Kidney (tissue), 14 donors: ENCODE data around the gene TLK2. TPM values are rescaled to one million over a fixed set of nuclear protein-coding genes. Genes with fewer than 3 reads are reported as not detected.
A peak's percentile ranks its signal among the peaks of the same experiment; 100 is the strongest.

Source experiments
- DNase-seq, 5 donors: peaks; one replicate each; pipeline ENCODE4 v3.0.0-alpha.2; 2013 to 2020
- FAIRE-seq: peaks from 2 replicates; lab custom pipeline; 2012; peaks lifted over from hg19 to GRCh38; lab: Jason Lieb, UNC
- H3K27ac ChIP-seq, 2 donors: one replicate each; pipeline ENCODE4 v1.7.0; 2013; ENCODE audit warnings: low read depth in 2 of 2, low read length in 2 of 2, inconsistent platforms in 1 of 2
- H3K27me3 ChIP-seq: one replicate; pipeline ENCODE4 v1.7.1; 2013; ENCODE audit warnings: low read length, inconsistent platforms; ENCODE audit not compliant: control insufficient read depth, insufficient read depth
- H3K36me3 ChIP-seq, 3 donors: one replicate each; pipeline versions ENCODE4 v1.7.0 to v1.7.1; 2013; ENCODE audit warnings: low read length in 3 of 3, control low read depth in 1 of 3, inconsistent platforms in 1 of 3; ENCODE audit not compliant: insufficient read depth in 3 of 3, control insufficient read depth in 2 of 3
- H3K4me1 ChIP-seq, 3 donors: one replicate each; pipeline versions ENCODE4 v1.7.0 to v1.7.1; 2013; ENCODE audit warnings: low read length in 3 of 3, inconsistent platforms in 1 of 3, low read depth in 1 of 3; ENCODE audit not compliant: control insufficient read depth in 2 of 3, insufficient read depth in 2 of 3
- H3K4me3 ChIP-seq, 3 donors: one replicate each; pipeline versions ENCODE4 v1.7.0 to v1.8.1; 2013; ENCODE audit warnings: low read length in 3 of 3, control low read depth in 1 of 3, inconsistent platforms in 1 of 3
- H3K9ac ChIP-seq, 3 donors: one replicate each; pipeline versions ENCODE4 v1.7.0 to v1.7.1; 2013; ENCODE audit warnings: low read length in 3 of 3, control low read depth in 1 of 3, inconsistent platforms in 1 of 3
- H3K9me3 ChIP-seq, 3 donors: one replicate each; pipeline versions ENCODE4 v1.7.0 to v1.7.1; 2013; ENCODE audit warnings: low read length in 3 of 3, control low read depth in 1 of 3, inconsistent platforms in 1 of 3; ENCODE audit not compliant: control insufficient read depth in 2 of 3, insufficient read depth in 1 of 3
- intact Hi-C: fragments of 100-400 bp; cut with DNase I; formaldehyde crosslinking; loops from one replicate; pipeline ENCODE4 v1.11.1; 2022
- polyA plus RNA-seq: library from polyadenylated mRNA; stranded (reverse); fragments of 350-450 nt; fragmentation: Illumina TruSeq; extraction: RNeasy Lipid Tissue Mini Kit (QIAGEN cat#74804); gene quantifications from one replicate; pipeline ENCODE4 v1.2.3, GENCODE V29; 2014; ENCODE audit warnings: low read depth, low replicate concordance; ENCODE audit not compliant: insufficient read depth
- total RNA-seq: library from RNA; stranded (reverse); fragmentation: NEBNext Ultra II Directional; extraction: Animal tissue kit (Norgen Biotek cat#: 25700); gene quantifications from one replicate; pipeline ENCODE4 v1.2.1, GENCODE V29; 2021
- TF ChIP-seq, protein P1 (sequence below): IDR thresholded peaks from 3 replicates; pipeline ENCODE4 v1.5.1; 2012; ENCODE audit warnings: mild to moderate bottlenecking, moderate library complexity, borderline replicate concordance; ENCODE audit not compliant: insufficient read depth; ENCODE audit errors: extremely low read depth
- donor health status: control.
- donor health status: control.
- donor health status: control.
- donor health status: control.
- donor health status: control.
- donor health status: DM: yes; HTN: yes; CAD: no.
- donor health status: Normal renal cell carcinoma (clear cell type).

TLK2 gene
- total and polyA plus RNA-seq, 2 donors from 2014 or later = 15.6 to 43.0 TPM

DNA sequence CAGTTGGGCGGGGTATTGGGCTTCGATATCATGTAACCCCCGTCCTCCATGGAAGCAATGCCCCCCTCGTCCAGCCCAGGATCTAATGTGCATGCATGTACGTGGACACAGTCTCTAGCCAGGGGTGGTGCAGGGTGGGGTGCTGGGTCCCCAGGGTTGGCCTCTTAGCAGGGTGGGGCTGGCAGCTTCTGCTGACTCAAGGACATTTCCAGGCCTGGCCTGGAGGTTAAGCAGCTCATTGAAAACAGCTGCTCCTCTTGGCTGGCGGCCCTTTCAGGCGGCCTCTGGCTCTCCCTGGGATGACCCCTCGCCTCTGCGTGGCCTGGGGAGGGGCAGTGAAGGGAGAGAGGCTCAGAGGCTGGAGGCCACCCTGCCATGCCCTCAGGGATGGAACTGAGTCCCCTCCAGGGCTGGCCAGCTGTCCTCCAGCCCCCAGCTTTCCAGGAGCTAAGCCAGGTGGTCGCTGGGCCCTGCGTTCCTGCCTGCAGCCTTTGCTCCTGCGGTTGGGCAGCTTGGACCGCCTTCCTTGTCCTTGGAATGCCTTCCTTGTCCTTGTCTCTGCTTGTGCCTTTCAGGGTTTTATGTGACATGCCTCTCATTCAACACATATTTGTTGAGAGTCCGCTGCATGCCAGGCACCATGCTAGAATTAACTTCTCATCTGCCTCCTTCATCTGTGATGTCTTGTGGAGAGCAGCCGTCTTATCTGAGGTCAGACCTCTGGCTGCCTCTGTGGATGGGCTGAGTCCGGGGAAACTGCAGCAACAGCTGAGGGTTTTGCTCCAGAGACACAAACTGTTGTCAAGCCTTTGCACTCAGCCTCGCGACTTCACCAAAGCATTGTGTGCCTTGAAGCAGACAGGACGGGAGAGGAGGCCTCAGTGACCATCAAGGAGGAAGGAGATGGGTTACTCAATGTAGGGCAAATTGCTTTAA, 175.5 kb downstream of the TLK2 start:
- no peaks in the 10 kb centered on the region for H3K36me3 ChIP-seq
- H3K27ac ChIP-seq = peak overlapping the region in 1 of 2 donors; percentile 43
- peaks cover 0 to 8% (median 3%) of the 10 kb centered on the region in 3 donors for H3K4me1 ChIP-seq
- no peaks in the 10 kb centered on the region for H3K27me3 ChIP-seq
- DNase-seq (peak; percentile 50 to 89 (median 76)), FAIRE-seq (no peak)
- no peak overlapping the region for H3K4me3 ChIP-seq
- TF ChIP-seq, protein P1, sequence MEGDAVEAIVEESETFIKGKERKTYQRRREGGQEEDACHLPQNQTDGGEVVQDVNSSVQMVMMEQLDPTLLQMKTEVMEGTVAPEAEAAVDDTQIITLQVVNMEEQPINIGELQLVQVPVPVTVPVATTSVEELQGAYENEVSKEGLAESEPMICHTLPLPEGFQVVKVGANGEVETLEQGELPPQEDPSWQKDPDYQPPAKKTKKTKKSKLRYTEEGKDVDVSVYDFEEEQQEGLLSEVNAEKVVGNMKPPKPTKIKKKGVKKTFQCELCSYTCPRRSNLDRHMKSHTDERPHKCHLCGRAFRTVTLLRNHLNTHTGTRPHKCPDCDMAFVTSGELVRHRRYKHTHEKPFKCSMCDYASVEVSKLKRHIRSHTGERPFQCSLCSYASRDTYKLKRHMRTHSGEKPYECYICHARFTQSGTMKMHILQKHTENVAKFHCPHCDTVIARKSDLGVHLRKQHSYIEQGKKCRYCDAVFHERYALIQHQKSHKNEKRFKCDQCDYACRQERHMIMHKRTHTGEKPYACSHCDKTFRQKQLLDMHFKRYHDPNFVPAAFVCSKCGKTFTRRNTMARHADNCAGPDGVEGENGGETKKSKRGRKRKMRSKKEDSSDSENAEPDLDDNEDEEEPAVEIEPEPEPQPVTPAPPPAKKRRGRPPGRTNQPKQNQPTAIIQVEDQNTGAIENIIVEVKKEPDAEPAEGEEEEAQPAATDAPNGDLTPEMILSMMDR = no peak
- no peak overlapping the region for H3K9ac ChIP-seq
- H3K9me3 ChIP-seq = no peaks in the 10 kb centered on the region
- intact Hi-C loops = no loop called here

- H3K36me3 ChIP-seq = no peaks in the 10 kb centered on the region
Observed at GRCh38 chr17:62655656-62656055, 177.0 kb downstream of the TLK2 start.

GRCh38 chr17:62656446-62656845, 177.8 kb downstream of the TLK2 start:
- DNase-seq (peak in 1 of 5 donors; percentile 26), FAIRE-seq (no peak)
- Histone ChIP-seq H3K27ac (no peak overlapping the region), H3K9ac (no peak overlapping the region), H3K4me3 (no peak overlapping the region), H3K27me3 (no peaks in the 10 kb centered on the region), H3K9me3 (peaks cover 0 to 5% (median 0%) of the 10 kb centered on the region in 3 donors), H3K36me3 (no peaks in the 10 kb centered on the region), H3K4me1 (peaks cover 0 to 8% (median 3%) of the 10 kb centered on the region in 3 donors)
- intact Hi-C loops = no loop called here
- TF ChIP-seq, protein P1 = no peak

More at GRCh38 chr17:62655656-62656055, 177.0 kb downstream of the TLK2 start:
- Histone ChIP-seq H3K27me3 (no peaks in the 10 kb centered on the region), H3K4me1 (peaks cover 0 to 8% (median 3%) of the 10 kb centered on the region in 3 donors), H3K9ac (no peak overlapping the region), H3K4me3 (no peak overlapping the region), H3K27ac (no peak overlapping the region), H3K9me3 (peaks cover 0 to under 1% (median 0%) of the 10 kb centered on the region in 3 donors)
- intact Hi-C loops = no loop called here
- TF ChIP-seq, protein P1 = no peak
- DNase-seq = no peak
- FAIRE-seq = no peak
